H1 (cell line): ENCODE measurements around the gene LENG1. TPM values are rescaled to one million over a fixed set of nuclear protein-coding genes. Genes with fewer than 3 reads are reported as not detected.
A peak's percentile ranks its signal among the peaks of the same experiment; 100 is the strongest.

Experiments used
- CTCF ChIA-PET: fragments of 300-600 bp; sonication (Branson Sonifier 250); formaldehyde crosslinking; loops from one replicate; lab custom pipeline; 2021; ENCODE audit not compliant: partially characterized antibody; lab: Charles Lee
- POLR2A ChIA-PET: fragments of 300-600 bp; sonication (Branson Sonifier 250); formaldehyde crosslinking; loops from one replicate; lab custom pipeline; 2021; ENCODE audit warnings: inconsistent platforms; ENCODE audit not compliant: partially characterized antibody; lab: Charles Lee
- DNase-seq, 2 experiments: peaks; one replicate each; pipeline versions ENCODE4 v3.0.0 to v3.0.0-alpha.2; 2010 to 2022; ENCODE audit warnings: low spot score in 2 of 2, low read depth in 1 of 2, mixed read lengths in 1 of 2
- FAIRE-seq: peaks from 2 replicates; lab custom pipeline; 2011; peaks lifted over from hg19 to GRCh38; lab: Jason Lieb, UNC
- H2AFZ ChIP-seq: 2 replicates; pipeline ENCODE4 v1.8.1; 2012; ENCODE audit warnings: low read length, inconsistent platforms
- H2AK5ac ChIP-seq: 2 replicates; pipeline ENCODE4 v1.6.1; 2013; ENCODE audit warnings: low read depth, low read length
- H2BK120ac ChIP-seq: replicated peaks from 2 replicates; pipeline ENCODE3; 2013; ENCODE audit warnings: low read depth, low read length, inconsistent platforms
- H2BK12ac ChIP-seq: 2 replicates; pipeline ENCODE4 v1.6.1; 2013; ENCODE audit warnings: low read depth, low read length
- H2BK15ac ChIP-seq: 2 replicates; pipeline ENCODE4 v1.6.1; 2013; ENCODE audit warnings: low read length
- H2BK20ac ChIP-seq: 2 replicates; pipeline ENCODE4 v1.6.1; 2013; ENCODE audit warnings: low read length
- H2BK5ac ChIP-seq: 2 replicates; pipeline ENCODE4 v1.6.1; 2013; ENCODE audit warnings: low read depth, low read length
- H3K14ac ChIP-seq: 2 replicates; pipeline ENCODE4 v1.6.1; 2013; ENCODE audit warnings: inconsistent platforms; ENCODE audit not compliant: insufficient read length
- H3K18ac ChIP-seq: 2 replicates; pipeline ENCODE4 v1.6.1; 2013; ENCODE audit warnings: low read length; ENCODE audit errors: extremely low read depth
- H3K23ac ChIP-seq: 2 replicates; pipeline ENCODE4 v1.6.1; 2013; ENCODE audit warnings: inconsistent platforms; ENCODE audit not compliant: insufficient read length
- H3K23me2 ChIP-seq: 2 replicates; pipeline ENCODE4 v1.6.1; 2013; ENCODE audit warnings: low read depth, low read length
- H3K27ac ChIP-seq: 2 replicates; pipeline ENCODE4 v1.6.1; 2011; ENCODE audit warnings: low read depth, low read length, inconsistent platforms
- H3K27me3 ChIP-seq, 4 experiments: replicated peaks in 1 of 4; 1 replicate in 1 of 4; 2 replicates in 3 of 4; pipeline versions ENCODE4 v1.6.1 to v1.8.1; 2011 to 2013; ENCODE audit warnings: low read length in 3 of 4, mild to moderate bottlenecking in 3 of 4, inconsistent platforms in 2 of 4, mixed read lengths in 2 of 4, moderate library complexity in 1 of 4; ENCODE audit not compliant: control insufficient read depth in 3 of 4, insufficient read depth in 3 of 4; ENCODE audit errors: extremely low read depth in 1 of 4
- H3K36me3 ChIP-seq, 4 experiments: 2 replicates each; pipeline versions ENCODE4 v1.6.1 to v1.8.1; 2011 to 2013; ENCODE audit warnings: mild to moderate bottlenecking in 4 of 4, low read length in 3 of 4, moderate library complexity in 2 of 4, control low read depth in 1 of 4, inconsistent platforms in 1 of 4; ENCODE audit not compliant: insufficient read depth in 4 of 4, control insufficient read depth in 2 of 4
- H3K4ac ChIP-seq: replicated peaks from 2 replicates; pipeline ENCODE3; 2013; ENCODE audit warnings: low read length, low read depth, mixed read lengths, inconsistent platforms; ENCODE audit not compliant: insufficient read length
- H3K4me1 ChIP-seq, 4 experiments: replicated peaks in 1 of 4; 1 replicate in 1 of 4; 2 replicates in 3 of 4; pipeline versions ENCODE4 v1.6.1 to v1.8.1; 2011 to 2013; ENCODE audit warnings: low read length in 3 of 4, inconsistent platforms in 2 of 4, mixed read lengths in 1 of 4; ENCODE audit not compliant: insufficient read depth in 4 of 4, control insufficient read depth in 3 of 4
- H3K4me2 ChIP-seq, 2 experiments: 2 replicates each; pipeline versions ENCODE4 v1.6.1 to v1.8.1; 2011 to 2013; ENCODE audit warnings: low read depth in 2 of 2, low read length in 2 of 2, control low read depth in 1 of 2, inconsistent platforms in 1 of 2, mild to moderate bottlenecking in 1 of 2; ENCODE audit not compliant: insufficient read depth in 1 of 2
- H3K4me3 ChIP-seq, 4 experiments: fragments of 200-600, 300-600 bp in 1 of 4; sonication (generic), shearing (Covaris generic), sonication (Bioruptor Twin) in 1 of 4; 2 replicates each; pipeline versions ENCODE4 v1.5.1 to v1.8.1; 2011 to 2016; ENCODE audit warnings: low read length in 4 of 4, low read depth in 3 of 4, control low read depth in 2 of 4, inconsistent platforms in 2 of 4, mild to moderate bottlenecking in 2 of 4, mixed read lengths in 1 of 4, moderate library complexity in 1 of 4; ENCODE audit not compliant: insufficient read depth in 2 of 4; ENCODE audit errors: extremely low read depth in 1 of 4
- H3K56ac ChIP-seq: replicated peaks from 2 replicates; pipeline ENCODE3; 2013; ENCODE audit warnings: low read depth, mild to moderate bottlenecking, mixed read lengths, low read length, inconsistent platforms; ENCODE audit not compliant: insufficient read length
- H3K79me1 ChIP-seq: 2 replicates; pipeline ENCODE4 v1.6.1; 2013; ENCODE audit warnings: low read depth, low read length, control low read depth
- H3K79me2 ChIP-seq, 2 experiments: 2 replicates each; pipeline versions ENCODE4 v1.6.1 to v1.8.1; 2012 to 2013; ENCODE audit warnings: low read length in 2 of 2, mild to moderate bottlenecking in 2 of 2, inconsistent platforms in 1 of 2; ENCODE audit not compliant: insufficient read depth in 2 of 2, control insufficient read depth in 1 of 2
- H3K9ac ChIP-seq, 4 experiments: replicated peaks in 1 of 4; 1 replicate in 1 of 4; 2 replicates in 3 of 4; pipeline versions ENCODE4 v1.6.1 to v1.8.1; 2011 to 2013; ENCODE audit warnings: low read depth in 3 of 4, low read length in 3 of 4, control low read depth in 2 of 4, mild to moderate bottlenecking in 2 of 4, moderate library complexity in 2 of 4, inconsistent platforms in 1 of 4; ENCODE audit errors: extremely low read depth in 1 of 4
- H3K9me3 ChIP-seq, 2 experiments: 2 replicates each; pipeline versions ENCODE4 v1.6.1 to v1.8.1; 2012 to 2013; ENCODE audit warnings: mild to moderate bottlenecking in 2 of 2, moderate library complexity in 2 of 2, control low read depth in 1 of 2, inconsistent platforms in 1 of 2, low read depth in 1 of 2, low read length in 1 of 2, mixed read lengths in 1 of 2; ENCODE audit not compliant: insufficient read depth in 2 of 2
- H4K20me1 ChIP-seq, 2 experiments: replicated peaks in 1 of 2; 2 replicates each; pipeline versions ENCODE3 to v1.8.1; 2011 to 2013; ENCODE audit warnings: inconsistent platforms in 2 of 2, low read length in 2 of 2, mild to moderate bottlenecking in 1 of 2; ENCODE audit not compliant: insufficient read depth in 2 of 2, control insufficient read depth in 1 of 2
- H4K5ac ChIP-seq: 2 replicates; pipeline ENCODE4 v1.6.1; 2013; ENCODE audit warnings: low read length, low read depth, mixed read lengths, inconsistent platforms; ENCODE audit not compliant: insufficient read length
- H4K8ac ChIP-seq: 2 replicates; pipeline ENCODE4 v1.8.0; 2013; ENCODE audit warnings: mild to moderate bottlenecking, moderate library complexity, low read length, inconsistent platforms; ENCODE audit not compliant: insufficient read depth; ENCODE audit errors: extremely low read depth
- H4K91ac ChIP-seq: replicated peaks from 2 replicates; pipeline ENCODE3; 2013; ENCODE audit warnings: low read length, mixed read lengths, inconsistent platforms; ENCODE audit not compliant: insufficient read length
- EZH2 ChIP-seq: fragments of 200-600 bp; sonication (generic); IDR thresholded peaks from 2 replicates; pipeline ENCODE4 v1.7.1; 2012; ENCODE audit warnings: low read depth, mild to moderate bottlenecking, moderate library complexity, low read length, inconsistent platforms; ENCODE audit not compliant: severe bottlenecking
- JUN ChIP-seq: IDR thresholded peaks from 2 replicates; pipeline ENCODE4 v1.6.1; 2011; ENCODE audit warnings: low read depth, mild to moderate bottlenecking, improper control_type of control experiment, low read length
- POLR2AphosphoS5 ChIP-seq: IDR thresholded peaks from 2 replicates; pipeline ENCODE4 v1.6.1; 2011; ENCODE audit warnings: low read depth, low read length
- WGBS, 2 experiments: shearing (Covaris generic) in 1 of 2; methylation state at CpG; one replicate each; pipeline versions ENCODE4 v1.1.6 to v1.1.7; 2013 to 2015; ENCODE audit warnings: low lambda C conversion rate in 2 of 2, mixed read lengths in 2 of 2, inconsistent platforms in 1 of 2, low coverage in 1 of 2, missing lambda C conversion rate in 1 of 2; ENCODE audit not compliant: insufficient replicate concordance in 2 of 2, insufficient coverage in 1 of 2, insufficient read length in 1 of 2; ENCODE audit errors: extremely low coverage in 1 of 2, missing lambda C conversion rate in 1 of 2; 5-methylcytosine and 5-hydroxymethylcytosine counted together
- polyA plus RNA-seq, 7 experiments: library from polyadenylated mRNA; depleted of rRNA in 3 of 7; stranded (reverse) in 5 of 7; unstranded in 2 of 7; fragments of >200 nt in 5 of 7; fragments of 200-250 nt in 2 of 7; gene quantifications; 1 replicate in 5 of 7; 2 replicates in 1 of 7; 4 replicates in 1 of 7; pipeline versions ENCODE4 v1.2.1 to v1.2.3, GENCODE V29; 2011 to 2013; ENCODE audit warnings: missing spikeins in 2 of 7, mixed read lengths in 2 of 7
- total RNA-seq: library from RNA; stranded (reverse); fragmentation: NEBNext Ultra II Directional; extraction: Animal tissue kit (Norgen Biotek cat#: 25700); gene quantifications from 2 replicates; pipeline ENCODE4 v1.2.1, GENCODE V29; 2021
- TF ChIP-seq, protein P1 (sequence below): IDR thresholded peaks from 2 replicates; pipeline ENCODE4 v1.6.1; 2012; ENCODE audit warnings: inconsistent platforms

Gene LENG1
- total and polyA plus RNA-seq, 2 of the 8 experiments (the other 6 are each of a cell fraction or from before 2014, with no cell fraction given), result 1.2 to 4.4 TPM

DNA sequence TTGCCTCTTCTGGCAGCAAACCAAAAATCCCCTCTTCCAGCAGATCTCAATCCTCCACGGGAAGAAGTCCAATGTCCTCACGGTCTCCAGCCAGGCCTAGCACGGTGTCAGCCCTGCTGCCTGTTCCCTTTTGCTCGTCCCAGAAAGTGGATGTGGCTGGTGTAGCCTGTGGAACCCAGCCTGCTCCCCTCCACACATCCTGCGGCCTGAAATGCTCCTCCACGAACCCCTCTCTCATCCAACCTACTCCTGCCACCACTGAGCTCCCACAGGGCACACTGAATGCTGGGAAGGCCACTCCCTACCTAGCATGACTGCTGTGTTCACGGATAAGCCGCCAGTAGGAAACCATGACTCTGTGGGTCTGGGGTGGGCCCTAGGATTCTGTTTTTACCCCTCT lies 26.8 kb upstream of the LENG1 start:
- FAIRE-seq, result no peak
- Histone ChIP-seq H3K23ac (no peak overlapping the region), H3K9ac (0 out of 7 replicates have a peak overlapping the region, but pooled peaks of 1 of the 4 experiments have one; percentile 17), H3K14ac (no peak overlapping the region), H4K20me1 (peaks cover 0 to 12% of the 10 kb centered on the region in 2 experiments), H2BK12ac (no peak overlapping the region), H4K91ac (no peak overlapping the region), H3K4me3 (no peak overlapping the region), H4K5ac (no peak overlapping the region), H2BK120ac (no peak overlapping the region), H3K4me2 (no peak overlapping the region), H3K23me2 (peaks cover 6% of the 10 kb centered on the region), H2AK5ac (no peak overlapping the region), H2BK20ac (no peak overlapping the region), H3K79me2 (peaks cover 3 to 24% of the 10 kb centered on the region in 2 experiments; a peak in 3 of 4 replicates), H3K9me3 (no peaks in the 10 kb centered on the region), H3K18ac (no peak overlapping the region), H3K4ac (no peak overlapping the region), H2BK15ac (no peak overlapping the region), H3K27me3 (no peaks in the 10 kb centered on the region), H3K79me1 (peaks cover 8% of the 10 kb centered on the region; the same call in 1 of the 2 replicates), H4K8ac (no peak overlapping the region), H3K4me1 (peaks cover 0 to 5% (median 2%) of the 10 kb centered on the region in 4 experiments; a peak in 4 of 7 replicates), H2BK5ac (no peak overlapping the region), H3K27ac (no peak overlapping the region), H2AFZ (no peak overlapping the region), H3K36me3 (peaks cover 0 to 14% (median 7%) of the 10 kb centered on the region in 4 experiments; a peak in 5 of 8 replicates), H3K56ac (no peak overlapping the region)
- WGBS, 2 experiments, result 94% methylated on average over 8 of the region's 8 CpGs; no CpG with 5 or more reads in 1 of the 2 experiments
- POLR2A ChIA-PET, result interaction anchor here (2.1 to 28.7 kb wide), 4 partner anchors 12 to 28 kb away, joined by 7 to 909 read pairs (median 33); partner anchors contain the start of genes RPS9 and TMC4
- no peak for DNase-seq
- TF ChIP-seq, protein P1, sequence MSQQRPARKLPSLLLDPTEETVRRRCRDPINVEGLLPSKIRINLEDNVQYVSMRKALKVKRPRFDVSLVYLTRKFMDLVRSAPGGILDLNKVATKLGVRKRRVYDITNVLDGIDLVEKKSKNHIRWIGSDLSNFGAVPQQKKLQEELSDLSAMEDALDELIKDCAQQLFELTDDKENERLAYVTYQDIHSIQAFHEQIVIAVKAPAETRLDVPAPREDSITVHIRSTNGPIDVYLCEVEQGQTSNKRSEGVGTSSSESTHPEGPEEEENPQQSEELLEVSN, result no peak
- TF ChIP-seq JUN (no peak), POLR2AphosphoS5 (no peak), EZH2 (no peak)
- CTCF ChIA-PET, result interaction anchor here (0.8 to 1.5 kb wide), 4 partner anchors 9 to 31 kb away, joined by 3 to 7 read pairs (median 4); partner anchors contain the start of gene TMC4
